ENCODE data around the gene GPRC5D.

GRCh38 chr12:12926571-12927071 lies 25.3 kb downstream of the GPRC5D start:
- TF ChIP-seq, protein P1, sequence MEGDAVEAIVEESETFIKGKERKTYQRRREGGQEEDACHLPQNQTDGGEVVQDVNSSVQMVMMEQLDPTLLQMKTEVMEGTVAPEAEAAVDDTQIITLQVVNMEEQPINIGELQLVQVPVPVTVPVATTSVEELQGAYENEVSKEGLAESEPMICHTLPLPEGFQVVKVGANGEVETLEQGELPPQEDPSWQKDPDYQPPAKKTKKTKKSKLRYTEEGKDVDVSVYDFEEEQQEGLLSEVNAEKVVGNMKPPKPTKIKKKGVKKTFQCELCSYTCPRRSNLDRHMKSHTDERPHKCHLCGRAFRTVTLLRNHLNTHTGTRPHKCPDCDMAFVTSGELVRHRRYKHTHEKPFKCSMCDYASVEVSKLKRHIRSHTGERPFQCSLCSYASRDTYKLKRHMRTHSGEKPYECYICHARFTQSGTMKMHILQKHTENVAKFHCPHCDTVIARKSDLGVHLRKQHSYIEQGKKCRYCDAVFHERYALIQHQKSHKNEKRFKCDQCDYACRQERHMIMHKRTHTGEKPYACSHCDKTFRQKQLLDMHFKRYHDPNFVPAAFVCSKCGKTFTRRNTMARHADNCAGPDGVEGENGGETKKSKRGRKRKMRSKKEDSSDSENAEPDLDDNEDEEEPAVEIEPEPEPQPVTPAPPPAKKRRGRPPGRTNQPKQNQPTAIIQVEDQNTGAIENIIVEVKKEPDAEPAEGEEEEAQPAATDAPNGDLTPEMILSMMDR (IDR thresholded peaks at IDR 0.05) = no peak
- no peak for TF ChIP-seq POLR2A (IDR thresholded peaks at IDR 0.05)
- TF ChIP-seq POLR2AphosphoS5 (IDR thresholded peaks at IDR 0.05) = no peak
- no peak for TF ChIP-seq EP300 (IDR thresholded peaks at IDR 0.05)
